Measurements from ENCODE around the gene RPL12.

The RPL12 gene

DNA sequence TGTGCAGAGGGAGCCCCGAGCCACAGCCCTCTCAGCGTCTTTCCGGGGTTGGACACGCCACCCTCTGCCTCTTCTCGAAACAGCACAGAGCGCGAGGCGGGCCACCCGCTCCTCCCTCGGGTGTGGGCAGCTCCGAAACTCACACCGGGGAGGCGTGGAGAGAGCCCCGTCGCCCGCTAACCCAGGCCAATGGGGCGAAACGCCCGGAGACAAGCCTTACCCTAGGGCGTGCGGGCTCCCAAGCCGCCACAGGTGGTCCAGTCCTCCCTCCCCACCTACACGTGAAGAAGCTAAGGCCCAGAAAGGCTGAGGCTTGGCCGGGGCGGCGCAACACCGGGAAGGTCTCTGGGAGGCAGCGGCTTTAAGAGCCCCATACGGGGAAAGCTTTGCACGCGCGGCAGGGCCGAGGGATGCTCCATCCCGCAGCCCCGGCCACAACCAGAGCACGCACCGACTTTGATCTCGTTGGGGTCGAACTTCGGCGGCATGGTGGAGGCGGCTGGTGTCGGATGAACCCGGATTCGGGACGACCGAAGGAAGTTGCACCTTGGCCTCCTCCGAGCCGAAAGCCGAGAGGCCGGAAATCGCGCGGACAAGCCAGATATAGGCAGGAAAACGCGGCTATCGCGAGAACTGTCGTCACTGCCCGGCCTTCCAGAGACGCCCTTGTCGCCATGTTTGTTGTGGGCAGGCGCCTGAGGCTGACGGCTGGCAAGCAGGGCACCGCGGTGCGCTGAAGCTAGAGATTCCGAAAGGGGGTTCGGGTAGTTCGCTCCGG is at the start of gene RPL12, which contains the start of gene LRSAM1:
Gene RPL12 (minus strand): TSS at position 577 of the 778 bp plus-strand sequence. CDS start 89 bp downstream, at position 488.
Gene LRSAM1 (plus strand): TSS at position 681 of the 778 bp plus-strand sequence. CDS start 3,018 bp downstream, outside the sequence.
- peak; percentile 73 to 77 for DNase-seq

DNA sequence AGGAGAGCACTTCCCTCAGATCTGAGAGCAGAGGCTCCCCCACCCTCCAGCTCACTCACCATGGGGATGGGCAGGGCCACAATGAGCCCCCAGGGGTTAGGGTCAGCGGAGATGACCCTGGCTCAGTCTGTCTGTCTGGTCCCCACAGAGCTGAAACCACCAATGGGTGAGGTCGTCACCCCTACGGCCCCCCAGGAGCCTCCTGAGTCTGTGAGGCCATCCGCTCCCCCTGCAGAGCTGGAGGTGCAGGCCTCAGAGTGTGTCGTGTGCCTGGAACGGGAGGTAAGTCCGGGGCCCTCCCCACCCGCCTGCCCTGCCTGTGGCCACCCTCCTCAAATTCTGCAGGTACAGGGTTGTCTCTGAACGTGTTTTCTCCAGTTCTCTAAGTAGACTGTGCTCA is 49.7 kb upstream of the RPL12 start:
- DNase-seq, result no peak

DNA sequence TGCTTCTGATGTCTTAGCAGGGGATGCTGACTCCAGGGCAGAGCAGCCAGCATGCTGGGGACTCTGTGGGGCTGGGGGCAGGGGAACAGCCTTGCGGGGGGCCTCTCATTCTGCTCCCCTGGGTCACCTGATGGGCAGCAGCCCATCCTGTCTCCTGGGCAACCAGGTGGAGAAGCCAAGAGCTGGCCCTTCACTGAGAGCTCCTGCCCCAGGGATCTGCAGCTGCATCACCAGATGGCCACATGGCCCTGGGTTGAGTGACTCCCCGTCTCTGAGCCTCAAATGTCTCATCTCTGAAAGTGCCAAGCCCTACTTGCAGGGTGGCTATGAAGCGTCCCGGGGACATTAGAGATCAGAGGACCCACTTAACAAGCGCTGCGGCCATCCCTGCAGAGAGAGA is 49.2 kb upstream of the RPL12 start:
- no peak for DNase-seq

DNA sequence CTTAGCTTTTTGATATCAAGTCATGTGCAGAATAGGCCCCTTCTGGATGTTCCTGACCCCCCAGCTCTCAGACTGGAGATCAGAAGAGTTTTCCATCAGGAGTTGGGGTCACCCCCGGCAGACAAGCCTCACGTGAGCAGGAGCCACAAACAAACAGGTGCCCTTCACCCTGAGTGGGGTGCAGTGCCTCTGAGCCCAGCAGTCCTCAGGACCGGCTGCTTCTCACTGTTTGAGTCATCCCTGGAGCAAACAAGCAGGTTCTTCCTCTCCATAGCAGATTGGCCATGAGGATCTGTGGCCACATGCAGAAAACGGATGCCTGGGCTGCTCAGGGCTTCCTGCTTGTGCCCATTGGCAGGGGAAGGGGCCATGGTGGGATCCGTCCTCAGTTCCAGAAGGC is 47.1 kb upstream of the RPL12 start:
- no peak for DNase-seq

DNA sequence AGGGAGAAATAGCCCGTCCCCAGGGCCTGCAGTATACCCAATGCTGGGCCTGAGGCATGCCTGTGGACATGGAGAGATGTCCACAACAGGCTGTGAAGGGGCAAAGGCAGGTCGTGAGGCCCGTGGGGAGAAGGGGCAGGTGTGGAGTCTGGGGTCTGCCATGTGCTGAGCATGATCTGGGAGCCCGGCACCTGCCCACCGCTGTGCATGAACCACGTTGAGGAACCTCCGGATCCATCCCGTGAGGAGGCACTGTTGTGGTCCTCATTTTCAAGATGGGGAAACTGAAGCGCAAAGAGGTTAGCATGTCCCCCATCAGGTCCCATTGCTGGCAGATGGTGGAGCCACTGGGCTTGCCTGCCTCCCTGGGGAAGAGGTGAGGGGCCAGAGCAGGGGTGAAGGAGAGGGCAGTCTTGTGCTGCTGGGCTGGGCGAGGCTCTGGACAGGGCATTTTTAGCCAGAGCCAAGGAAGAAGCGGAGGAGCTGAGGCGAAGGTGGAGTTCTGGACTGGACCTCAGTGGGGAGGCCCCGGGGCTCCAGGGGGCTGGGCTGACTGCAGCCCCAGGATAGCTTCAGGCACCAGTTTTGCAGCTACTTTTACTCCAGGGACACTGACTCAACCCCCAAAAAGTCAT is 46.6 kb upstream of the RPL12 start:
- DNase-seq, result no peak

DNA sequence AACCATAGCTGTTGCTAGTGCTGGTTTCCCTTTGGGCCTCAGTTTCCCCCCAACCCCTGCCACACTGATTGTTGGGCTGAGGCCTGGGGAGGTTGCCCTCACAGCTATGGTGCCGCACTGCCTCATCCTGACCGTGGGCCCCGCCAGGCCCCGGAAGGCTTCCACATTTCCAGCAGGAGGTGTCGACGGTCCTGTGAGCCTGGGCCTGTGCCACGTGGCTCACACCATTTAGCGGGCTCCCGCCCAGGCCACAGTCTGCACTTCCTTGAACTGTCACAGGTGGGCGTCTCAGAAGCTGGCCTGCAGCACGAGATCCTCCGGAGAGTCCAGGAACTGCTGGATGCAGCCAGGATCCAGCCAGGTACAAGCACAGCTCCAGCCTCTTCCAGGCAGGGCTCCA is 45.8 kb upstream of the RPL12 start:
- no peak for DNase-seq

DNA sequence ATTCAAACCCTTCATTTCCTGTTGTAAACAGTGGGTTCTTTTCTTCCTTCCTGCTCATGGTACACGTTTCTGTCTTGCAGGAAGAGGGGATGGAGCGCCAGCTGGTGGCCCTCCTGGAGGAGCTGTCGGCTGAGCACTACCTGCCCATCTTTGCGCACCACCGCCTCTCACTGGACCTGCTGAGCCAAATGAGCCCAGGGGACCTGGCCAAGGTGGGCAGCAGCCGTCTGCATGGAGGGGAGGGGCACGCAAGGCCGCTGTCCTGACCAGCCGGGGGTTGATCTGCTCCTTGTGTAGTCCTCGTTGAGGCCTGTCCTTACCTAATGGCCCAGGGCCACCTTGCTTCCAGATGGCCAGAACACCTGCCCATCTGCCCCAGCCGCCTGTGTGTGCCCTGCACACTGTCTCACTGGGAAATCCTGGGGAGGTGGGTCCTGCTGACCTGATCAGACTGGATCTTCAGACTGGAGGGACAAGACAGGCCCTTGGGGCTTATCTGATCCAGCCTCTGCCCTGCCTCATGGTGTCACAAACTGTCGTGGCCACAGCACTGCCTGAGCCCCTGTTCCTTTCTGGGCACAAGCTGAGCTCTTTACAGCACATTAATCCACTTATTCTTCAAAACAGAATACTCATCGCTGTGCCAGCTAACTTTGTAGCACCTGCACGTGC is 44.8 kb upstream of the RPL12 start:
- no peak for DNase-seq

DNA sequence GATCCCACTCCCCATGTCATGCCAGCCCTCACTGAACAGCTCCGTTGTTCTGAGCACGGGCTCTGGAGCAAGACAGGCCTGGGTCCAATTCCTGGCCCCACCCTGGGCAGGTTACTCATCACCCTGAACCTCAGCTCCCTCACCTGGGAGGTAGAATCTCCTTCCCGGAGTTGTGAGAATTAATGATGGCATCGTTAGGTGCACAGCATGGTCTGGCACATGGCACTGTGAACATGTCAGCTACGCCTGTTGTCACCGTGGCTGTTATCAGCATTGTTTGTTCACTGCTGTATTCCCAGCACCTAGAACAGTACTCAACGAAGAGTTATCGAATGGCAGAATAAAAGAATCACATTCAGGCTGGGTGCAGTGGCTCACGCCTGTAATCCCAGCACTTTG is 43.1 kb upstream of the RPL12 start:
- no peak for DNase-seq

DNA sequence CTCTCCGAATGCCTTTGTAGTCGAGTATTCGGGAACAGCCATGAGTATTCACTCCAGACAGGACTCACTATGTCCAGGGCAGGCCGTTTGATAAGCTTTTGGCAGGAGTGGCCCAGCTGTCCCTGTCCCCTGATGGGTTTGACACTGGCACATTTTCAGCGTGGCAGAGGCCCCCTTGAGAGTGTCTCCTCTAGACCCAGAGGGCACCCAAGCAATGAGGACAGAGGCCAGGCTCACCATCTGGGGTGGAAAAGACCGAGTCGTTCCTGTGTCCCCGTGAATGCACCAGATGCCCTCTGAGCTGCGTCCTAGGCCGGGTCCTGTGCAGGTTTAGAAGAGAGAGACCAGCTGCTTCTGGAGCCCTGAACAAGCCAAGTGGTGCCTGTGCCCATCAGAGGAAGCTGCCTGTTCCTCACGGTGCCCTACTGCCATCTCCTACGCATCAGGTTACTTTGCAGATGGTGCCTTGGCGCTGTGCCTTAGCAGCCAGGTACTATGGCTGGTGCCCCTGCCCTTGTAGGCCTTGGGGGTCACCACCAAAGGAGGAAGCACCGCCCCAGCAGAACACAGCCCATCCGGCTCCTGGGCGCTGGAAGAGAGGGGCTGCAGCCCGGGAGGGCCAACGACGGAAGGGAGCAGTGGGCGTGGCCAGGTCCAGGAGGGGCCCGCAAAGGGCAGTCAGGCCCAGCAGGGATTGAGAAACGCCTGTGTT is 42.5 kb upstream of the RPL12 start:
- DNase-seq, result no peak

DNA sequence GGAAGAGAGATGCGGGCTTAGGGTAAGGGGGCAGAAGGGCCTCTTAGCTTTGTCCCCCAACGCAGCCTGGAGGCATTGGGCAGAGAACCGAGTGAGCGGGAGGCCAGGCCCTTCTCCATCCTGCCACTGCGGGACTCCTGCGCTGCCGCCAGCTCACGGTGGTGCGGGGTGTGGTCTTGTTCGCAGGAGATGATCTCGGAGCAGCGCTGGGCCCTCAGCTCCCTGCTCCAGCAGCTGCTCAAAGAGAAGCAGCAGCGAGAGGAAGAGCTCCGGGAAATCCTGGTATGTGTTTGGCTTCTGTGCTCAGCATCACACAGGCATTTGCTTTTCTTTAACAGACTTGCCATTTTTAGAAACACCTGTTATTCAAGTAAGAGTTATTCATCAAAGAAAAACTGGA is 41.4 kb upstream of the RPL12 start:
- DNase-seq, result no peak

DNA sequence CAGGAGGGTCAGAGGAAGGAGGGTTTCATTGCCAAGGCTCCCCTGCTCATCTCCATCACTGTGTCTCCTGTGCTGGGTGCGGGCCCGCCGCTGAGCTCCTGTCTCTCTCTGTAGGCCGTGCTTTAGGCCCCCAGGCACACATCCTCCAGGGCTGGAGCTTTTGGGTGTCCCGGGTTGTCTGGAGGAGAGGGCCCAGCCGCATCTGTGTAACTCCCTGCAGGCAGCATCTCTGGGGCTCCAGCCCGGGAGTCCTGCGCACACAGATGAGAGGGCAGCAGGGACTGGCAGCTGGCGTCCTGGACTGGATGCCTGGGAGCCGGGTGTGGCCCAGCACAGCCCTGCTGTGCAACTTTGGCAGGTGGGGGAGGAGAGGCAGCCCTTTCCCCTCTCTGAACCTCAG is 40.3 kb upstream of the RPL12 start:
- DNase-seq, result no peak

DNA sequence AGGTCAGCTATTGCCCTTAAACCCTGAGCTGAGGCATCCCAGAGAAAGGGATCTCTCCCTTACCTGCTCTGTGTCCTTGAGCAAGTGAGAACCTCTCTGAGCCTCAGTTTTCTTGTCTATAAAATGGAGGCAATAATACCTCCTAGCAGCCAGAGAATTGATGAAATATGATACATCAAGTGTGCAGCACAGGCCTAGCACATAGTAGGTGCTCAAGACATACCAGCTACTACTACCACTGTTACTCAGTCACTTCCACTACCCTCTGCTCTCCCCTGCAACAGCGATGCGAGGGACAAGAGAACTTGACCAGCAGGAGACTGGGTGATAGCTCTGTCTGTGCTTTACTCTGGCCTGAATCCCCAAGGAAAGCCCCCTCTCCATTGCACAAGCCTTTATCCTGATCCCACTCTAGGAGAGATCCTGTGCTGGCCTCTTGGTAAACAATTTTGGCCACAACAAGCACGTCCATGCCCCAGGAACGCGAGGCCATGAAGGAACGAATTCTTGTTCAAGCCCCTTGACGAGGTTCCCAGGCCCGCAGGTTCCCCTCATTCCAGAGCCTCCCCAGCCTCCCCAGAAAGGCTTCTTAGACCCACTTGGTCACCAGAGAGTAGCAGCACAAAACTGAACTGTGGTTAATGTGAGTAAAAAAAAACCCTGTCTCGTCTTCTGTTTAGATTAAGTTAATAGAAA is 39.5 kb upstream of the RPL12 start:
- DNase-seq, result no peak

DNA sequence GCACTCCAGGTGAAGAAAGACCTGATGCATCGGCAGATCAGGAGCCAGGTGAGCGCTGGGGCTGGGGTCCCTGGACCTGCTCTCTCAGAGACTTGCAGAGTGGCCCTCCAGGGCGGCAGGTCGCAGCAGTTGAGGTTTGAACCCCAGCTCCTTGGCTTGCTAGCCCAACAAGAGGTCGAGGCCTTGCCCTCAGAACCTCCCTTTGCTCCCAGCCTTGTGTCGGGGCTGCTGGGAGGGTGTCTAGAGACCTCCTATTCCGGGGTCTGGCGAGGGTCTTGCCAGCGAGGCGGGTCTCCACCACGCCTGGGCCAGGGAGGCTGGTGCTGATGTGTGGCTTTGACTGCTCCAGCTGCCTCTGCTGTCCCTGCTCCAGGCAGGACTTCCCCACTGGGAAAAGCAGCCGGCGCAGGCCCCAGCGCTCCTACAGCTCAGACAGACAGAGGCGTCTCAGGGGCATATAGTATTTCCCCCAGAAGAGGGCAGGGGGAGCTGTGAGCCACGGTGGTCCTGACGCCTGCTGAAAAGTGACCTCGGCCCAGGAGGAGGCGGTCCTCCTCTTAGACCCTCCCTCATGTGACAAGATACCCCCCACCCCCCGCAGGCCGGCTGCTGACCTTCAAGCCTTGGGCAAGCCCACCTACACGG is 38.4 kb upstream of the RPL12 start:
- no peak for DNase-seq

DNA sequence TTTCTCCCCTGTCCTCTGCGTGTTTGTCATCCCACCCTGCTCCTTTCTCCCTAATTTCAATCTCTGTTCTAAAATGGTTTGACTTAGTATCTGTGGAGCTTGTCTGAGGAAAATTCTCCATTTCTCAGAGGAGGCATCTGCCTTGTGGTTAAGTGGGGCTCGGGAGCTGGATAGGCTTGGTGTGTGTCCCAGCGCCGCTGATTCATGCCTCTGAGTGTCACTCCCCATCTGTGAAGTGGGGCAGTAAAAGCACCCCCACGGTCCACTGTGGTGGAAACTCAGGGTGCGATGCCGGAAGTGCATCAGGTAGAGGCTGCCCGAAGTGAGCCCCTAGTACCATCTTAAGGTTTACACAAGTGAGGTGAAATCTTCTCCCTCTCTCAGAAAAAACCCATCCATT is 37.7 kb upstream of the RPL12 start:
- no peak for DNase-seq

DNA sequence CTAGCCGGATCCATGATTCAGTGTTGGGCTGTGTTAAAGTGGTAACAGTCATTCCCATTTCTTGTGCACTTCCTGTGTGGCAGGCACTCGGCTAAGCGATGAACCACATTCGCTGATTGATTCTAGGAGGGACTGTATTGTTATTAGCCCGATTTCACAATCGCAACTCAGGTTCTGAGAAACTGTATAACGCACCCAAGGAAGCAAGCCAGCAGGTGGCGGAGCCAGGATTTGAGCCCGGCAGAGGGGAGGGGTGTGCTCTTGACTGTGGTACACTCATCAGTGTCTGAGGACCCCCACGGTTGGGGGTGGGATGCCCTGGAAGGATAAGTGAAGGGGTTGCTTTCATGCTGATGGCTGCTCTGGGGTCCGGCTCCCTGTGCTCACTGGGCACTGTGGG is 34.8 kb upstream of the RPL12 start:
- no peak for DNase-seq

DNA sequence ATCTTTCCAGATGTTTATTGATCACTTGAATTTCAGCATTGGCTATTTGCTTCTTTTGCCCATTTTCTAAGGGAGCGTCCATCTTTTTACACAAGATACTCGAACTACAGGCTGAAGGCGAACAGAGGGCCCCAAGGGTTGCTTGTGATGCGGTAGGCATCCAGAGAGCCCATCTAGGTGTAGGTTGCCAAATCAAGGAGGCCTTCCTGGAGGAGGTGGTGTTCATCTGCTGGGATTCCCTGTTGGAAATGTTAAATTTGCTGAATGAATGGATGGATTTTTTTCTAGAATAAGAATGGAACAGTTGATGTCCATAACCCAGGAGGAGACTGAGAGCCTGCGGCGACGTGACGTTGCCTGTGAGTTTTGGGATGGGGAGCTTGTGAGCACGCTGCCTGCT is 31.5 kb upstream of the RPL12 start:
- no peak for DNase-seq

DNA sequence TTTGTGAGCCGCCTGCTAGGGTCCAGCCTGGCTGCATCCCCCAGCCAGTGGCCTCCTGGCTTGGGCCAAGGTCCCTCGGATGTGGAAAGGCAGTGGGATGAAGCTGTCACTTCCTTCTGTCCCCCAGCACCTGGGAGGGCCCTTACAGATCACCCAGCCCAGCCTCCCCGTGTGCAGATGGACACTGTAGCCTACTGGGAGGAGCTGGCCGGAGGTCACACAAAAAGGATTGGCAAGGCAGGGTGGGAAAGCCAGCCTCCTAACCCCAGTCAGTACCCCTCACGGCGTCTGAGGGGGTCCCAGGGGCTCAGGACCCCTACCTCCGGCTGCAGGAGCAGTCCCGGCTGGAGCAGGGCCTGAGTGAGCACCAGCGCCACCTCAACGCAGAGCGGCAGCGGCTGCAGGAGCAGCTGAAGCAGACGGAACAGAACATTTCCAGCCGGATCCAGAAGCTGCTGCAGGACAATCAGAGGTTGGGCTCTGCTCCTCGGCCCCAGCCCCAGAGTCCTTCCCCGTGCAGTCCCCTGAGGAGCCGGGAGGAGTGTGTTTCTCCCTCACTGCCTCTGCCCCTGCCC is 28.4 kb upstream of the RPL12 start:
- no peak for DNase-seq

DNA sequence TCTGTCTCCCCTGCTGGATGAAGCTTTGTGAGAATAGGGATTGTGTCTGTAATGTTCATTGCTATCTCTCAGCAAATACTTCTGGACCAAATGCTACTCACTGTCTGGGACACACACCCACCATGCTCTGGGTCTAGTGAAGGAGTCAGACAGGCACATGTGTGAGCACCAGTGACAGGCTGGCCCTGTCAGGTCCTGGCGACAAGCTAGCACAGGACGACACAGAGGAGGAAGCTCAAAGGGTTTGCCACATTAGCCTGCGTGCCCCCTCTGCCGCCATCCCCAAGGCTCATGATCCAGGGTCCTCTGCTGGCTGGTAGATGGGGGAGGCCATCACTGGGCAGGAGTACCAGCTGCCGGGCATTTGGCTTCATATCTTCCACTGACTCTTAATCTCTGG is 23.4 kb upstream of the RPL12 start:
- no peak for DNase-seq

DNA sequence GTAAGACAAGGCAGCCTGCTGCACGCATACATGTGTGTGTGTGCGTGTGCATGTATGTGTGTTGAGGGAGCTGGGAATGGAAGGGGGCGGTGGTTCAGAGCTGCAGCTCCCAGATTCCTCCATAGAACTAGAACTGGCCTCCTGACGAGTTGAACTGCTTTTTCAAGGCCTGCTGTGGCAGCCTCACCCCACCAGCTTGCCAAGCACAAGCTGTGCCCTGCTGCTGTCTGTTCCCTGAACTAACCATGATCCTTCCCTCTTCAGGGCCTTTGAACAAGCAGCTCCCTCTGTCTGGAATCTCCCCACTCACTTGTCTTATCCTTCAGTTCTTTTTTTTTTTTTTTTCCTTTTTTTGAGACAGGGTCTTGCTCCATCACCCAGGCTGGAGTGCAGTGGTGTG is 22.7 kb upstream of the RPL12 start:
- no peak for DNase-seq

DNA sequence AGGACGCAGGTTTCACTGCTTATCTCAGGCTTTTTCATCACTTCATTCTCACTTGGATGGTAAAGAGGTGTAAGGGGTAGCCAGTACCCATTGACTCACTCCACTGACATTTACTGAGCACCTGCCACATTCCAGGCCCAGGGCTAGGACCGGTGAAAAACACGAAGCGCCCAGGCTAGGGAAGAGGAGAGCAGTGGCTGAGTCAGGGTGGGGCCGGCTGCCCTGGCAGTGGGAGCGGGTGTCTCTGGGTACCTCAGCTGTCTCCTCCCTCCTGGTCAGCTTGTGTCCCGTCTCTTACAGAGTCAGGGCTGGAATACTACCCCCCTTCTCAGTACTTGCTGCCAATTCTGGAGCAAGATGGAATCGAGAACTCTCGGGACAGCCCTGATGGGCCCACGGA is 22.3 kb upstream of the RPL12 start:
- DNase-seq, result no peak

DNA sequence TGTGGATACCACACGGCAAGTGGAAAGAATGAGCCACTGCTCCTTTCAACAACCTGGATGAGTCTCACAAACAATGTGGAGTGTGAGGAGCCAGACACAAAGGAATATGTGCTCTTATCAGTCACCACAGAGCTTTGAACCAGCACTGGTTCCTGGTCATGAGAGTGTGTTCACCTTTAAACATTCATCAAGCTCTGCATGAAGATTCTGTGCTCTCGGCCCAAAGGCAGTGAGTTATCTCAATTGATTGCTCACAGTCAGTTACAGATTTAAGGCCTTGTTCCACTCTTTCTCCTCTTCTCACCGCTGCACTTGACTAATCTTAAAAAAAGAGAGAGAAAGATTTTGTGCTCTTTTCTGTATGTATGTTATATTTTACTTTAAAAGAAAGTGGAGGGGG is 19.5 kb upstream of the RPL12 start:
- DNase-seq, result no peak

DNA sequence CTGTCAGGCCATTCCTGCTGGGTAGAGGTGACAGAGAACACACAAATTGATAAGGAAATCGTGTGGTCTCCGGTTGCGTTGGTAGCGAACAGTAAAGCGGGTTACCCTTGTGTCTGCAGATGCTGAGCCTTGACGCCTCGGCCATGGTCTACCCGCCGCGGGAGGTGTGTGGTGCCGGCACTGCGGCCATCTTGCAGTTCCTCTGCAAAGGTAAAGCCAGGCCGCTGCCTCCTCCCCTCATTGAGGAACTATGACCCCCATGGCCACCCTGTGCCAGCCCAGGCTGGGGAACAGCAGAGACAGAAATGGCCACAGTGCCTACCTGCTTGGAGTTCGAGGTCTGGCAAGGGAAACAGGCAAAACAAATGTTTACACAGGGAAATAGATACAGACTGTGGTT is 16.4 kb upstream of the RPL12 start:
- DNase-seq, result no peak

All from NCI-H187 (cell line).